ENCODE results near the gene KIF12.

GRCh38 chr9:114046875-114047274 lies 52.2 kb downstream of the KIF12 start:
- no peak for TF ChIP-seq GATA2 (IDR thresholded peaks at IDR 0.05; ENCODE audit: low read depth, low read length)
- no peak for TF ChIP-seq GATA3 (IDR thresholded peaks at IDR 0.05; ENCODE audit: low read depth, low read length)

Data from SH-SY5Y (cell line).